ENCODE measurements around the gene CSH1.
"Not testable (repeated sequence)": the region's sequence is repeated elsewhere in the genome, so short reads cannot be mapped to it uniquely, and the experiment has no call there.

The CSH1 gene

DNA sequence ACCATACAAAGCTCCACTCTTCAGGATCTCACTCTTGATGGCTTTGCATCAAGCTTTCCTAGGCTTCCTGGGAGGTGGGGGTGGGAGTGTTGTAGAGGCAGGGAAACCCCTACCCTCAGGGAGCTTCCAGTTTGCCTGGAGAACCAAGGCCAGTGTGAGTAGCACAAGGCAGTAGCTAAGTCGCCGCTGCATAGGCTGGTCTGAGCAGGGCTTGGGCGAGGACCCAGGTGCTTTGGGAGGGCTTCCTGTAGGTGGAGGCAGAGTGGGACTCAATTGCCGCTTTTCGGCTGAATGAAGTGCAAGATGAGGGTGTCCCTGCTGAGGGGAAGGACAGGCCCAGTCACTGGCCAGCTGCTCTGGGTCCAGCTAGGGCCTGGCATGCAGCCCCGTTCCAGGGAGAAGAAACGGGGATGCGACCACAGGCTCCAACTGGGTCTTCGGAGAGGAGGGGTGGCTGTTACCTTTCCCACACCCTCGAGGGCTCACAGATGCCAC lies 31.8 kb upstream of the CSH1 start:
- DNase-seq = no peak

DNA sequence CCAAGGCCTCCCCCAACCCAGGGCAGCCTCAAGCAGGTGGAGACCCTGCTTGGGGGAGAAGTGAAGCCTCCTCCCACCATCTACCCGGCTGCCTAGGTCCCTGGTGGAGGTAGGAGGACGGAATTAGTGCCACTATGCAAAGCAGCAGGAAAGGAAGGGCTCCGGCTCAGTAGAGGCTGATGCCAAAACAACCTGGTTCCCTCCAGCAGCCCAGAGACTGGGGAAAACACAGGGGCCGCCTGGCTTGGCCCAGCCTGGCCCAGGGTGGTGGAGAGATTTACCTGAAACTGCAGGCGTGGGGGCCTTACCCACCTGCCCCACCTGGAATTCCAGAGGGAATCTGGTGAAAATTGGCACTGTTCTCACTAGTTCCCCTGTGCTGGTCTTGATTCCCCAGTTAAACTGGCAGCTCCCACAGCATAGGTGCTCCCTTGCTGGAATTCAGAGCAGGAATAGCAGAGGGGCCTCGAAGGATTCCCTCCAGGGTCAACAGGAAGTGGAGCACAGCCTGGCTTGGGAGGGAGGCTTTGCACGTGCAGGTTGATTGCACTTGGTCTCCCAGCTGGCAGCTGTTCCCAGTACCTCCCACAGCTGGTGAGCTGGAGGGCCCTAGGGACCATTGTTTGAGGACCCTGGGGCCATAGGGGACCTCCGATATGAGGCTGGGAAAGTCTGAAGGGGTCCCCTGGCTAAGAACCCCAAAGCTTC lies 31.2 kb upstream of the CSH1 start:
- DNase-seq = no peak

DNA sequence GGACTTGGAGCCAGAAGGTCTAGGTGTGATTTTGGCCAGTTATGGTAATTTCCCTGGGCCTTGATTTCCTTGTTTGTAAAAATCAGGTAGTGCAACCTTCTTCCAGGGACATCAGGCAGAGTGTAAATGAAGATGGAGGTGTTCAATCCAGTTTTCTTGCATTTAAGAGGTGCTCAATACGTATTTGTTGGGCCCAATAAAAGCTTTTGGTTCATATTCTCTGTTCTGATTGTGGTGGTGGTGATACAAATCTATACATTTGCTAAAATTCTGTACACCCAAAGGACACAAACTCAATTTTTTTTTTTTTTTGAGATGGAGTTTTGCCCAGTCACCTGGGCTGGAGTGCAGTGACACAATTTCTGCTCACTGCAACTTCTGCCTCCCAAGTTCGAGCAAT lies 29.8 kb upstream of the CSH1 start:
- no peak for DNase-seq

DNA sequence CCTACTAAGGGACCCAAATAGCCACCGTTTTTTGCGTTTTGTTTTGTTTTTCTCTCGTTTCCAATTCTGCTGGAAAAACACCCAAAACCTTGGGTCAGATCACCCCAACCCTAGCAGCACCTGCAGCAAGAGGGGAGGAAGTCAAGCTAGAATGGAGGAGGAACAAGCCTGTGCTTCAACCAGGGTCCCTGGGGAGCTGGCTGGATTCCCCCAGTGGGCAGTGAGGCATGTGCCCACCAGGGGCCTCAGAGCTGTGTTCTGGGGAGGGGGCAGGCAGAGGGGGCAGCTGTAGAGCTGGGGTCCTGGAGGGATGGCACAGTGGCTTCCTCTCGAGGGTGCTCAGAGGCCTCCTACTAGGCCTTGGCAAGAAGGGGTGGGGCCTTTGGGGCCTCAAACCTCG lies 29.2 kb upstream of the CSH1 start:
- no peak for DNase-seq

DNA sequence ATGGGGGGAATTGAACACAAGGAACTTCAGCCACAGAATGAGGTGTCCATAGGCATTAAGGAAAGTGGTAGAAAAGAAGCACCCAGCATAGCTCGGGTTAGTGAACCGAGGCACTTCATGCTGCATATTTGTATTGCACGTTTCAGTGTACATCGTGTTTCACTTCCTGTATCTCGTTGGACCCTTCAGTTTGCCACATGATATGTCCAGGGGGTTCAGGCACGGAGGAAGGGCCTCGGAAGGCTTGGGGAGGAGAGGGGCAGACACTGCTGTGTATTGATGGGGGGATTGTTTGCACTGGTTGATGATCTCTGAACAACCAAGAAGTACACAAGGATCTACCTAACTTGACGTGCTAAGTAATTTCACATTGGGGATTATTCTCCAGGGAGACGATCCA lies 26.0 kb upstream of the CSH1 start:
- DNase-seq = not testable (repeated sequence)

DNA sequence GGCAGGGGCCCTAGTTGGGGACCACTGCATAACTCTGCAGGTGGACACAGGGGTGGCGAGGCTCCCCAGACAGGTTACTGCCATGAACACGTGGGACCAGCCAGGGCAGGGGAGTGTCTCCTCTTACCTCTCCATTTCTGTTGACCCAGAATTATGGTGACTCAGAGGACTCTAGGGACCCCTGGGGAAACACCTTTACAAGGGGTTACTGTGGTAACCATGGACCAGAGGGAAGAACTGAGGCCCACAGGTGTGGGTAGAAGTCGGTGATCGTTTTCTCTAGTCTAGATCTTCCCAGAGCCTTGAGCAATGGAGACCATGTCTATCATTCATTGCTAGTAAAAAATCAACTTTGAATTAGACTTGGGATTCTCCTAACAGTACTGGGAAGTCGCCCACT lies 24.4 kb upstream of the CSH1 start:
- DNase-seq = not testable (repeated sequence)

DNA sequence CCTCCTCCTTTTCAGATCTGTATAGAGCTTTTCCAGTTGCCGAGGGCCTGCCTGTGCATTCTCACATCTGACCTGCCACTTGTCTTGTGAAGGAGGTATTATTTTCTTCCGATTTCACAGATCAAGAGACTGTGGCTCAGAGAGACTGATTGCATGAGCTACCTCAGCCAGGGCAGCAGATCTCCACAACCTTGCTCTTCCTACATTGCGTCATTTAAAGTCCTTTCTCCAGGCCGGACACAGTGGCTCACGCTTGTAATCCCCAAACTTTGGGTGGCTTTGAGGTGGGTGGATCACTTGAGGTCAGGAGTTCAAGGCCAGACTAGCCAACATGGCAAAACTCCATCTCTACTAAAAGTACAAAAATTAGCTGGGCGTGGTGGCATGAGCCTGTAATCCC lies 23.7 kb upstream of the CSH1 start:
- not testable (repeated sequence) for DNase-seq

DNA sequence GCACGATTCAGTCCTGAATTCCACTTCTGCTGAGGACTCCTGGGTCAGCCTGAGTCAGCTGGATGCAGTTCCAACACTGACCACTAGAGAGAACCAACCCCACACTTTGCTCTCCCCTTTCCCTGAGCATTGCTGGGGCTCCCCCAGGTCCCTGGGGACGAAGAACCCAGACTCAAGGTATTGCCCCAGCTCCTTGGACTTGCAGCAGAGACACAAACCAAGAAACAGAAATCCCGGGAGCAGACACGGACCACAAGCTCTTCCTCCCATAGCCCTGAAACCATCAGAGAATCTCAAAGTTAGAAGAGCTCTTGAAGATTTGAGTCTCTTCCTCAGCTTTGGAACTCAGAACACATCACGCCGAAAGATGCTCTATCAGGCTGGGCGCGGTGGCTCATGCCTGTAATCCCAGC lies 22.9 kb upstream of the CSH1 start:
- no peak for DNase-seq

DNA sequence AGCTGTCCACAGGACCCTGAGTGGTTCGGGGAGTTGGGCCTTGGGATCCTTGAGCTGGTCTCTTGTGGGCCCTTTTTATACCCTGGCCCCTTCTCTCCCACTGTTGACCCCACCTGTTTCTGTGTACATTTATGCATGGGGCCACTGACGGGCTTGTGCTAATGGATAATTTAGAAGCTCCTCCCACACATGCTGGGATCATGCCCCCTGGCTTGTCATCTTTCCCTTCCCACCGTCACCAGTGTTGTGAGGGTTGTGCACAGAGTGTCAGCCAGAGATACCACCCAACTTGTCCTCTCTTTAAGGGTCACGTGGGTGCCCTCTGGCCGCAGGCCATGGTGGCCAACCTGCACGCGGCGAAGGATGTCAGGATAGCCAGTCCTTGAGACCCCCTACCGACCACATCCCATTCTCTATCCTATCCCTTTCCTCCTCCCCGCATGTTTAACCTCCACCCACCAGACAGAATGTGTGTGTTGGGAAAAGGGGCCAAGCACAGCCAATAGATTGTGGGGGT lies 22.5 kb upstream of the CSH1 start, which contains the start of gene GH1:
Gene GH1, minus strand, starts transcription at position 51 of the 517 bp plus-strand sequence. CDS start 63 bp downstream, outside the sequence.
- DNase-seq = not testable (repeated sequence)

DNA sequence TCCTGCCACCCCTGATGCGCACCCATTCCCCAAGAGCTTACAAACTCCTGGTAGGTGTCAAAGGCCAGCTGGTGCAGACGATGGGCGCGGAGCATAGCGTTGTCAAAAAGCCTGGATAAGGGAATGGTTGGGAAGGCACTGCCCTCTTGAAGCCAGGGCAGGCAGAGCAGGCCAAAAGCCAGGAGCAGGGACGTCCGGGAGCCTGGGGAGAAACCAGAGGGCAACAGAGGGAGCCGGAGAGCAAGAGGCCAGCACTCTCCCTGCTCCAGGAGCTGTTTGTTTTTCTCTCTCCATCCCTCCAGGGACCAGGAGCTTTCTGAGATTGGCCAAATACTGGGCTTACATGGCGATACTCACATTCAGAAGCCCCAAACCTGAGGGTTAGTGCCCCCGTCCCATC lies 21.9 kb upstream of the CSH1 start:
- DNase-seq = no peak

DNA sequence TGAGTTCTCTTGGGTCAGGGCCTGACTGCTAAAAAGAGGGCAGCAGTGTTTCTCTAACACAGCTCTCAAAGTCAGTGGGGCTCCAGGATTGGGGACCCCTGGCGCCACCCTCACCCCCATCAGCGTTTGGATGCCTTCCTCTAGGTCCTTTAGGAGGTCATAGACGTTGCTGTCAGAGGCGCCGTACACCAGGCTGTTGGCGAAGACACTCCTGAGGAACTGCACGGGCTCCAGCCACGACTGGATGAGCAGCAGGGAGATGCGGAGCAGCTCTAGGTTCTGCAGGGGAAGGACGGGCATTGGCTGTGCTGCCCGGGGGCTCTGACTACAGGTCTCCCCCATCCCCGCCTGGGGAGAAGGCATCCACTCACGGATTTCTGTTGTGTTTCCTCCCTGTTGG lies 21.3 kb upstream of the CSH1 start:
- no peak for DNase-seq

DNA sequence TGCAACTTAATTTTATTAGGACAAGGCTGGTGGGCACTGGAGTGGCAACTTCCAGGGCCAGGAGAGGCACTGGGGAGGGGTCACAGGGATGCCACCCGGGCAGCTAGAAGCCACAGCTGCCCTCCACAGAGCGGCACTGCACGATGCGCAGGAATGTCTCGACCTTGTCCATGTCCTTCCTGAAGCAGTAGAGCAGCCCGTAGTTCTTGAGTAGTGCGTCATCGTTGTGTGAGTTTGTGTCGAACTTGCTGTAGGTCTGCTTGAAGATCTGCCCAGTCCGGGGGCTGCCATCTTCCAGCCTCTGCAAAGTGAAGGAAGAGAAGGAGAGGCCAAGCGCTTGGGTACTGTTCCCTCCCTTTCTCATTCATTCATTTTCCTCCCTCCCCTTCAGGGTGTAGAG lies 20.8 kb upstream of the CSH1 start:
- not testable (repeated sequence) for DNase-seq

DNA sequence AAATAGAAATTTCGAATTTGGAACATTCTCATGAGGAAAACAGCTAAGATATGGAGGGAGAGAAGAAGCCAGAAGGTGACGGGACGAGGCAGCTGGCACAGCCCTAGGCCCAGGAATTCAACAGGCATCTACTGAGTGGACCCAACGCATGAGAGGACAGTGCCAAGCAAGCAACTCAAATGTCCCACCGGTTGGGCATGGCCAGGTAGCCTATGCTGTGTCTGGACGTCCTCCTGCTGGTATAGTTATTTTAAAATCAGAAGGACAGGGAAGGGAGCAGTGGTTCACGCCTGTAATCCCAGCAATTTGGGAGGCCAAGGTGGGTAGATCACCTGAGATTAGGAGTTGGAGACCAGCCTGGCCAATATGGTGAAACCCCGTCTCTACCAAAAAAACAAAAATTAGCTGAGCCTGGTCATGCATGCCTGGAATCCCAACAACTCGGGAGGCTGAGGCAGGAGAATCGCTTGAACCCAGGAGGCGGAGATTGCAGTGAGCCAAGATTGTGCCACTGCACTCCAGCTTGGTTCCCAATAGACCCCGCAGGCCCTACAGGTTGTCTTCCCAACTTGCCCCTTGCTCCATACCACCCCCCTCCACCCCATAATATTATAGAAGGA lies 20.3 kb upstream of the CSH1 start:
- no peak for DNase-seq

DNA sequence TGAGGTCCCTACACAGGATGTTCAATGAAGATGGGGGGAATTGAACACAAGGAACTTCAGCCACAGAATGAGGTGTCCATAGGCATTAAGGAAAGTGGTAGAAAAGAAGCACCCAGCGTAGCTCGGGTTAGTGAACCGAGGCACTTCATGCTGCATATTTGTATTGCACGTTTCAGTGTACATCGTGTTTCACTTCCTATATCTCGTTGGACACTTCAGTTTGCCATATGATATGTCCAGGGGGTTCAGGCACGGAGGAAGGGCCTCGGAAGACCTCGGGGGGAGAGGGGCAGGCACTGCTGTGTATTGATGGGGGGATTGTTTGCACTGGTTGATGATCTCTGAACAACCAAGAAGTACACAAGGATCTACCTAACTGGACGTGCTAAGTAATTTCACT lies 19.4 kb upstream of the CSH1 start:
- not testable (repeated sequence) for DNase-seq

DNA sequence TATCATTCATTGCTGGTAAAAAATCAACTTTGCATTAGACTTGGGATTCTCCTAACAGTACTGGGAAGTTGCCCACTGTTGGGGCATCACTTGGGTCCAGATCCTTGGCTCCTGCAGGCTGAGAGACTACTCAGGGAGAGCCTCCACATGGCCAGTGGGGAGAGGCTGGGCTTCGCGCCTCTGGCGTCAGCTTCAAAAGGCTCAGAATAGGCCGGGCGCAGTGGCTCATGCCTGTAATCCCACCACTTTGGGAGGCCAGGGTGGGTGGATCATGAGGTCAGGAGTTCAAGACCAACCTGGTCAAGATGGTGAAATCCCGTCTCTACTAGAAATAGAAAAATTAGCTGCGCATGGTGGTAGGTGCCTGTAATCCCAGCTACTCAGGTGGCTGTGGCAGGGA lies 18.1 kb upstream of the CSH1 start:
- DNase-seq = no peak

DNA sequence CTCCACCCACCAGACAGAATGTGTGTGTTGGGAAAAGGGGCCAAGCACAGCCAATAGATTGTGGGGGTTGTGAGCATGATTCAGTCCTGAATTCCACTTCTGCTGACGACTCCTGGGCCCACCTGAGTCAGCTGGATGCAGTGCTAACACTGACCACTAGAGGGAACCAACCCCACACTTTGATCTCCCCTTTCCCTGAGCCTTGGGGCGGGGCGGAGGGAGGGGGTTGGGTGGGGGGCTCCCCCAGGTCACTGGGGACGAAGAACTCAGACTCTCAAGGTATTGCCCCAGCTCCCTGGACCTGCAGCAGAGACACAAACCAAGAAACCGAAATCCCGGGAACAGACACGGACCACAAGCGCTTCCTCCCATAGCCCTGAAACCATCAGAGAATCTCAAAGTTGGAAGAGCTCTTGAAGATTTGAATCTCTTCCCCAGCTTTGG lies 15.3 kb upstream of the CSH1 start:
- no peak for DNase-seq

DNA sequence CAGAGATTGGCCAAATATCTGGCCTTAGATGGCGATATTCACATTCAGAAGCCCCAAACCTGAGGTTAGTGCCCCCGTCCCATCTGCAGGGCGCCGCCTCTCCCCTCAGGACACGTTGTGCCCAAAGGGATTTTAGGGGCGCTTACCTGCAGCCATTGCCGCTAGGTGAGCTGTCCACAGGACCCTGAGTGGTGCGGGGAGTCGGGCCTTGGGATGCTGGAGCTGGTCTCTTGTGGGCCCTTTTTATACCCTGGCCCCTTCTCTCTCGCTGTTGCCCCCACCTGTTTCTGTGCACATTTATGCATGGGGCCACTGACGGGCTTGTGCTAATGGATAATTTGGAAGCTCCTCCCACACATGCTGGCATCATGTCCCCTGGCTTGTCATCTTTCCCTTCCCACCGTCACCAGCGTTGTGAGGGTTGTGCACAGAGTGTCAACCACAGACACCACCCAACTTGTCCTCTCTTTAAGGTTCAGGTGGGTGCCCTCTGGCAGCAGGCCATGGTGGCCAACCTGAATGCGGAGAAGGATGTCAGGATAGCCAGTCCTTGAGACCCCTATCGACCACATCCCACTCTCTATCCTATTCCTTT lies 14.8 kb upstream of the CSH1 start, which contains the start of gene CSHL1:
Gene CSHL1, minus strand, starts transcription at position 218 of the 595 bp plus-strand sequence. Its CDS starts 62 bp downstream, at position 156.
- no peak for DNase-seq

DNA sequence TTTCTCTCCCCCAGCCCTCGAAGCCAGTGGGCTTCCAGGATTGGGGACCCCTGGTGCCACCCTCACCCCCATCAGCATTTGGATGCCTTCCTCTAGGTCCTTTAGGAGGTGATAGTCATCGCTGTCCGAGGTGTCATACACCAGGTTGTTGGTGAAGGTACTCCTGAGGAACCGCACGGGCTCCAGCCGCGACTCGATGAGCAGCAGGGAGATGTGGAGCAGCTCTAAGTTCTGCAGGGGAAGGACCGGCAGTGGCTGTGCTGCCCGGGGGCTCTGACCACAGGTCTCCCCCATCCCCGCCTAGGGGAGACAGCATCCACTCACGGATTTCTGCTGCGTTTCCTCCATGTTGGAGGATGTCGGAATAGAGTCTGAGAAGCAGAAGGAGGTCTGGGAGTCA lies 13.7 kb upstream of the CSH1 start:
- DNase-seq = no peak

DNA sequence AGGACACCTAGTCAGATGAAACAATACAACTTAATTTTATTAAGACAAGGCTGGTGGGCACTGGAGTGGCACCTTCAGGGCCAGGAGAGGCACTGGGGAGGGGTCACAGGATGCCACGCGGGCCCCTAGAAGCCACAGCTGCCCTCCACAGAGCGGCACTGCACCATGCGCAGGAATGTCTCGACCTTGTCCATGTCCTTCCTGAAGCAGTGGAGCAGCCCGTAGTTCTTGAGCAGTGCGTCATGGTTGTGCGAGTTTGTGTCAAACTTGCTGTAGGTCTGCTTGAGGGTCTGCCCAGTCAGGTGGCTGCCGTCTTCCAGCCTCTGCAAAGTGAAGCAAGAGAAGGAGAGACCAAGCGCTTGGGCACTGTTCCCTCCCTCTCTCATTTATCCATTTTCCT lies 13.2 kb upstream of the CSH1 start:
- DNase-seq = not testable (repeated sequence)

DNA sequence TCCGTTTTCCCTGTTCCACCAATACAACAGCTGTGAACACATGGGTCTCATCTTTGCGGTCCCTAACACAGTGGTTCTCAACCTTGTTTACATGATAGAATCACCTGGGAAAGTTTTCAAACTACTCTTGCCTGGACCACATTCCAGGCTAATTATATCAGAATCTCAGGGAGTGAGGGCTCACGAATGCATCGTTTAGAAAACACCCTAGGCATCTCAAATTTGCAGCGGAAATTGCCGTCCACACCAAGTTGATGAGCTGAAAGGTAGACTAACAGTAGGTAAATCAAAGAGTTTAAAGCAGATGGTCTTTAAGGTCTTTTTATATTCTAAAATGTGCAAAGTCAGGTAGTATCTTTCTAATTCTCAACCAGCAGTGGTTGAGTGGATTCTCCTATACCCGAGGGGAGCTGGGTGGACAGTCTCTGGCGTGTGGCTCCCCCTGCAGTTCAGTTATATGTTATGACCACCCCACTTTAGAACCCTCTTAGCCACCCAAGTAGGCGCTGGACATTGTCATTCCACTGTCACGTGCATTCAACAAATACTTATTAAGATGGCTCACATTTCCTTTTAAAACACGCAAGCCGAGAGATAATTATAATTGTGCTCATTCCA lies 10.9 kb upstream of the CSH1 start:
- not testable (repeated sequence) for DNase-seq

DNA sequence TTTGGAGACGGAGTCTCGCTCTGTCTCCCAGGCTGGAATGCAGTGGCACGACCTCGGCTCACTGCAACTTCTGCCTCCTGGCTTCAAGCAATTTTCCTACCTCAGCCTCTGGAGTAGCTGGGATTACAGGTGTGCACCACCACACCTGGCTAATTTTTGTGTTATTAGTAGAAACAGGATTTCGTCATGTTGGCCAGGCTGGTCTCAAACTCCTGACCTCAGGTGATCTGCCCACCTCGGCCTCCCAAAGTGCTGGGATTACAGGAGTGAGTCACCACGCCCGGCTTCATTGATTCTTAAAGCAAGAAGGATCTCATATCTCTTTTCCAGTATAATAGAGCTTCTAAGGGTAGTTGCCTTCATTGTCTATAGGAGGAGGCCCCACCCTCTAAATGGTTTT lies 8.4 kb upstream of the CSH1 start:
- not testable (repeated sequence) for DNase-seq

DNA sequence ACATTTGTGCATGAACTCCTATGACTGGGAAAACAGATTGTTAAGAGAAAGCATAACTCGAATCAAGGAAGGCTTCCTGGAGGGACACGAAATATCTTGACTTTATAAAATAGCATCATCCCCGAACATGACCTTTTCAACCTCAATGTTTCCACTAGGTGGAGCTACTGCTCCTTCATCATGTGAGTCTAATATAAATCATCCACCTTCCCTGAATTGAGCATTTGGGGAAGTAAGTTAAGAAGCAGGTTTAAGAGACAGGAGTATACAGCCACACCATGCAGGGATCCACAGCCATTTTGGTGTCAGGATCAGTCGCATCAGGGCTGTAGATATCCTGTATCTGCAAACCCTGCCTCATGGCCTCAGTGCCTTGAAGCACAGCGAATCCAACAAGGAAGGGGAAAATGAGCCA lies 7.4 kb upstream of the CSH1 start:
- DNase-seq = not testable (repeated sequence)

DNA sequence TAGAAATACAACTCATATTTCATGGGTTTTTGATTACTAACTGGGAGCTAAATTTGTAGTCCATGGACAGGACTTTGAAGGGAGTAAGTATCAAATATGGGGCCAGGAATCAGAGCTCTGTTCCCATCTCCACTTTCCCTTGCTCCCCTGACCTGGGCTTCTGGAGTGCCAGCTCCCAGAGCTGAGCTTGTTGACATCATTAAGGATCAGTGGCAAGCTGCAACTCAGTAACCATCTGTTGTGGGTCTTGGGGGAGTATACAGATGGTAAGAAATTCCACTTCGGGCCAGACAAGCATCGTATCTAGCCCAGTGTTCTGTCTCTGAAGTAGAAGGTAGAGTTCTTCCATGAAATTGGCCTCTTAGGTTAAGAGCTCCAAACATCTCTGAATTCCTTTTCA lies 5.6 kb upstream of the CSH1 start:
- DNase-seq = not testable (repeated sequence)
